Measurements from ENCODE around the gene MAPKBP1. TPM values are rescaled to one million over a fixed set of nuclear protein-coding genes. Genes with fewer than 3 reads are reported as not detected.
A peak's percentile ranks its signal among the peaks of the same experiment; 100 is the strongest.

MAPKBP1 gene
- total RNA-seq, 4 donors from 2014 or later: 22.1 to 54.6 (median 36.6) TPM

DNA sequence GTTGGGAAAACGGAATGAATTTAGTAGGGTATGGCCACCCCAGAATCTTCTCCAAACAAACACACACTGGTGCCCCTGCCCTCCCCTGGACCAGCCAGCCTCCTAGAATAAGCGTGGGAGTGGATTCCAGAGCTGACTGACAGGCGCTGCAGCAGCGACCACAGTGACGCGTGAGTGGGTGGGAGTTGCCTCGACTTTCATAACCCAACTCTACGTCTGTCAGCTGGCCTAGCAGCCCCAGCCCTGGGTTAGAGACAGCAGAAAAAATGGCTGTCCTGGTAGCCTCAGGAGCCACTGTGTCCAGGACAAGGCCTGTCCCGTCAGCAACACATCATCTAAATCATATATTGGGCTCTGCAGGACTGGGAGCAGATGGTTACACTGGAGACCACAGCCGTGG lies 74.3 kb downstream of the MAPKBP1 start:
- H3K36me3 ChIP-seq: peaks cover 0 to 56% (median 4%) of the 10 kb centered on the region in 3 donors
- H3K4me3 ChIP-seq: no peak overlapping the region
- 53 to 60% methylated on average over 5 to 10 of the region's 10 CpGs for WGBS, 2 donors
- H3K4me1 ChIP-seq: peaks cover 0 to 5% (median 0%) of the 10 kb centered on the region in 4 donors
- H3K27ac ChIP-seq: peak overlapping the region in 3 of 4 donors; percentile 61 to 82 (median 67)
- no peaks in the 10 kb centered on the region for H3K9me3 ChIP-seq
- TF ChIP-seq, protein P1, sequence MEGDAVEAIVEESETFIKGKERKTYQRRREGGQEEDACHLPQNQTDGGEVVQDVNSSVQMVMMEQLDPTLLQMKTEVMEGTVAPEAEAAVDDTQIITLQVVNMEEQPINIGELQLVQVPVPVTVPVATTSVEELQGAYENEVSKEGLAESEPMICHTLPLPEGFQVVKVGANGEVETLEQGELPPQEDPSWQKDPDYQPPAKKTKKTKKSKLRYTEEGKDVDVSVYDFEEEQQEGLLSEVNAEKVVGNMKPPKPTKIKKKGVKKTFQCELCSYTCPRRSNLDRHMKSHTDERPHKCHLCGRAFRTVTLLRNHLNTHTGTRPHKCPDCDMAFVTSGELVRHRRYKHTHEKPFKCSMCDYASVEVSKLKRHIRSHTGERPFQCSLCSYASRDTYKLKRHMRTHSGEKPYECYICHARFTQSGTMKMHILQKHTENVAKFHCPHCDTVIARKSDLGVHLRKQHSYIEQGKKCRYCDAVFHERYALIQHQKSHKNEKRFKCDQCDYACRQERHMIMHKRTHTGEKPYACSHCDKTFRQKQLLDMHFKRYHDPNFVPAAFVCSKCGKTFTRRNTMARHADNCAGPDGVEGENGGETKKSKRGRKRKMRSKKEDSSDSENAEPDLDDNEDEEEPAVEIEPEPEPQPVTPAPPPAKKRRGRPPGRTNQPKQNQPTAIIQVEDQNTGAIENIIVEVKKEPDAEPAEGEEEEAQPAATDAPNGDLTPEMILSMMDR (IDR thresholded peaks at IDR 0.05): no peak
- peak in 1 of 2 donors; percentile 36 for TF ChIP-seq EP300 (IDR thresholded peaks at IDR 0.05)
- peaks cover 0 to 10% of the 10 kb centered on the region in 2 donors for H3K27me3 ChIP-seq
- DNase-seq (ENCODE audit: low spot score in 2 of 2): no peak

DNA sequence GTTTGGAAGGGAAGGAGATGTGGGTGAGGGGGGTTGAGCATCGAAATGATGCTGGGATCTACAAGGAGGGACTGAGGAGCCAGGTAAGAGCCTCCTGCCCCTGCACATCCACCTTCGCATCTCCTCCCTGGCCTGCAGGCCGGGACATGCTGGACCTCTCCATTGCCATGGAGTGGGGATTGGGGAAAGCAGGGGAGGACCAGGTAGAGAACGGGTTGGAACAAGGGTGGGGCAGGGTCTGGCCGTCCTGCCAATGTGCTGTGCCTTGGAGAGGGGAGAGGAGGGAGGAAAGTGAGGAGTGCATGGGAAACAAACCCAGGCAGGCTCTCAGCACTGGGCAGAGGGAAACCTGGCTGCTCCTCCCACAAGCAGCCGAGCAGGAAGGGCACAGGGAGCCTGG lies 74.9 kb downstream of the MAPKBP1 start:
- Histone ChIP-seq H3K4me3 (no peak overlapping the region), H3K36me3 (peaks cover 0 to 50% (median 4%) of the 10 kb centered on the region in 3 donors), H3K4me1 (peaks cover 0 to 5% (median 0%) of the 10 kb centered on the region in 4 donors), H3K9me3 (no peaks in the 10 kb centered on the region), H3K27ac (peak overlapping the region in 3 of 4 donors; percentile 61 to 82 (median 67)), H3K27me3 (peaks cover 0 to 13% of the 10 kb centered on the region in 2 donors)
- 76 to 80% methylated on average over 6 of the region's 6 CpGs for WGBS, 2 donors
- DNase-seq (ENCODE audit: low spot score in 2 of 2): no peak
- TF ChIP-seq EP300 (IDR thresholded peaks at IDR 0.05) (no peak), POLR2A (IDR thresholded peaks at IDR 0.05) (no peak)
- TF ChIP-seq, protein P1 (IDR thresholded peaks at IDR 0.05): no peak

DNA sequence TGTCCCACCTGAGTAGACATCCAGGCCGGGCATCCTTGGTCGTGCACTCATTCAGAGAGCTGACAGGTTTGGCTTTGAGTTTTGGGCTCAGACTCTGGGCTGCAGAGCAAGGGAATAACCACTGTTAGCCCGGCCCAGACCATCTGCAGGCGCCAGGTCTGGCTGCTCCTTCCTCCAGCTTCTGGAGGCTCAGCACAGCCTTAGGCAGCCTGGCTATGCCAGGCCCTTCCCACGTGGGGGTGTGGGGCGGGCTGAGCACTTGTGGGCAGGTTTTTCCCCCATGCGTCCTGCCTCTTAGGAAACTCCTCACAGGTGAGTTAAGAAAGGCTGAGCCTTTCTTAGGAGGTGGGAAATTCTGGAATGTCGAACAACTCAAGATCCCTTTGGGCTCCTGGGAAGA lies 75.6 kb downstream of the MAPKBP1 start:
- Histone ChIP-seq H3K4me1 (peaks cover 0 to 5% (median 0%) of the 10 kb centered on the region in 4 donors), H3K27ac (peak overlapping the region in 2 of 4 donors; percentile 52 to 82), H3K9me3 (no peaks in the 10 kb centered on the region), H3K4me3 (no peak overlapping the region), H3K27me3 (peaks cover 0 to 20% of the 10 kb centered on the region in 2 donors), H3K36me3 (peaks cover 0 to 44% (median 4%) of the 10 kb centered on the region in 3 donors)
- TF ChIP-seq POLR2A (IDR thresholded peaks at IDR 0.05): no peak
- no peak for DNase-seq (ENCODE audit: low spot score in 2 of 2)
- 52 to 65% methylated on average over 5 to 7 of the region's 8 CpGs for WGBS, 2 donors

DNA sequence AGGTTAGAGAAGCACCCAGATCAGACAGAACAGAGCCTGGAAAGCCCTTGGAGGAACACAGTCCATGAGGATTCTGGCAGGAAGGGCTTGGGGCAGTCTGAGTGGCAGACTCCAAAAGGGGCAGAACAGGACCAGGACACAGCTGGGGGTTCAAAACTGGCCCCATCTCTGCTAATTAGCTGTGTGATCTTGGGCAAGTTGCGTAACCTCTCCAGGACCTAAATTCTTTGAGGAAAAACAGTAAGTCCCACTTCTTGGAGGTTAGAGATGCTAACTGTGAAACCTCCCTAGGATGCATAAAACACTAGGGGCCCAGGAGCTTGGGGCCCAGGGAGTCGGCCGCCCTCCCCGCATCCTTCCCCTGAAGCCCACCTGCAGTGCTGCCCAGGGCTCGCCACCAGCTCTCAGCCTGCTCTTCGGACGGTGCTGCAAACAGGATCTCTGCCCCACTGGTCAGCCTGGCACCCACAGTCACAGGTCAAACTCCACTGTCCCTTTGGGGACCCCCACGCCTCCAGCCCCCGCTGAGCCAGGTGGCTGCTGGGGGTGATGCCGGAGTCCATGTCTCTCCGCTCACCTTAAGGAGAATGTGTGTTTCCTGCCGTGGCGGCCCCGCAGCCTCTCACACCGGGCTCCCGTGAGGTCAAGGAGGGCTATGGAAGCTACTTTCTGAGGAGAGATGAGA lies 76.3 kb downstream of the MAPKBP1 start:
- TF ChIP-seq POLR2A (IDR thresholded peaks at IDR 0.05) (no peak), EP300 (IDR thresholded peaks at IDR 0.05) (no peak)
- TF ChIP-seq, protein P1 (IDR thresholded peaks at IDR 0.05): no peak
- Histone ChIP-seq H3K27ac (peak overlapping the region in 1 of 4 donors; percentile 82), H3K27me3 (peaks cover 0 to 28% of the 10 kb centered on the region in 2 donors), H3K9me3 (no peaks in the 10 kb centered on the region), H3K4me1 (peaks cover 0 to 5% (median 0%) of the 10 kb centered on the region in 4 donors), H3K4me3 (no peak overlapping the region), H3K36me3 (peaks cover 0 to 36% (median 4%) of the 10 kb centered on the region in 3 donors)
- no peak for DNase-seq (ENCODE audit: low spot score in 2 of 2)
- WGBS, 2 donors: 73 to 78% methylated on average over 15 to 16 of the region's 16 CpGs

DNA sequence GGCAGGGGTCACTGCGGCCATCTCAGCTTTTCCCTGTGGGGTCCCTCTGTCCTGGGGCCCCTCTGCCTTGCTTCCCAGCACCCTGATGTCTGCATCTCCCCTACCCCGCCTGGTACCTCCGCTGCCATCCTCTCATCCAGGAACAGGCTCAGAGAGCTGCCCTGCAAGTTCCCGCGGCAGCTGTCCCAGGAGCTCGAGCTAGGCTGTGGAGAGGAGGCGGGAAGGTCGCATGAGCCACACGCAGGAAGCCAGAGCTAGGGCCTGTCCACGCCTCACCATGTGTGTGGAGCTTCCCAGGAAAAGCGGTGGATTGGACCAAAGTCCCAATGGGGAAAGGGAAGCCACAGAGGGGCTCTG lies 76.9 kb downstream of the MAPKBP1 start:
- Histone ChIP-seq H3K27me3 (peaks cover 0 to 30% of the 10 kb centered on the region in 2 donors), H3K4me1 (peaks cover 0 to 5% (median 0%) of the 10 kb centered on the region in 4 donors), H3K4me3 (no peak overlapping the region), H3K36me3 (peaks cover 0 to 31% (median 4%) of the 10 kb centered on the region in 3 donors), H3K9me3 (no peaks in the 10 kb centered on the region), H3K27ac (no peak overlapping the region)
- no peak for TF ChIP-seq EP300 (IDR thresholded peaks at IDR 0.05)
- TF ChIP-seq POLR2A (IDR thresholded peaks at IDR 0.05): no peak
- TF ChIP-seq, protein P1 (IDR thresholded peaks at IDR 0.05): no peak
- 33 to 49% methylated on average over 11 of the region's 11 CpGs for WGBS, 2 donors
- no peak for DNase-seq (ENCODE audit: low spot score in 2 of 2)
